BE2C (cell line): ENCODE measurements around the gene PBX3. TPM values are rescaled to one million over a fixed set of nuclear protein-coding genes. Genes with fewer than 3 reads are reported as not detected.

Experiments used
- DNase-seq: peaks from one replicate; pipeline ENCODE4 v3.0.0-alpha.2; 2020
- H3K27me3 ChIP-seq: fragments of 250-450 bp; sonication (Bioruptor Pico); 2 replicates; pipeline ENCODE4 v1.5.1; 2020; ENCODE audit warnings: mild to moderate bottlenecking
- H3K36me3 ChIP-seq: fragments of 250-450 bp; sonication (Bioruptor Pico); 2 replicates; pipeline ENCODE4 v1.5.1; 2020; ENCODE audit warnings: mild to moderate bottlenecking
- H3K4me1 ChIP-seq: fragments of 250-450 bp; sonication (Bioruptor Pico); 2 replicates; pipeline ENCODE4 v1.5.1; 2020
- H3K4me3 ChIP-seq: 2 replicates; pipeline ENCODE4 v1.5.1; 2011; ENCODE audit warnings: low read depth, low read length
- H3K9me3 ChIP-seq: fragments of 250-450 bp; sonication (Bioruptor Pico); 2 replicates; pipeline ENCODE4 v1.5.1; 2020
- polyA plus RNA-seq: library from polyadenylated mRNA; unstranded; fragments of >200 nt; gene quantifications from one replicate; pipeline ENCODE4 v1.2.1, GENCODE V29; 2012; ENCODE audit warnings: low read depth, missing spikeins; ENCODE audit not compliant: insufficient read length, insufficient read depth
- TF ChIP-seq, protein P1 (sequence below): IDR thresholded peaks from 2 replicates; pipeline ENCODE4 v1.5.1; 2012; ENCODE audit warnings: mild to moderate bottlenecking, low read depth, low read length

The PBX3 gene
- polyA plus RNA-seq = 37.1 TPM

DNA sequence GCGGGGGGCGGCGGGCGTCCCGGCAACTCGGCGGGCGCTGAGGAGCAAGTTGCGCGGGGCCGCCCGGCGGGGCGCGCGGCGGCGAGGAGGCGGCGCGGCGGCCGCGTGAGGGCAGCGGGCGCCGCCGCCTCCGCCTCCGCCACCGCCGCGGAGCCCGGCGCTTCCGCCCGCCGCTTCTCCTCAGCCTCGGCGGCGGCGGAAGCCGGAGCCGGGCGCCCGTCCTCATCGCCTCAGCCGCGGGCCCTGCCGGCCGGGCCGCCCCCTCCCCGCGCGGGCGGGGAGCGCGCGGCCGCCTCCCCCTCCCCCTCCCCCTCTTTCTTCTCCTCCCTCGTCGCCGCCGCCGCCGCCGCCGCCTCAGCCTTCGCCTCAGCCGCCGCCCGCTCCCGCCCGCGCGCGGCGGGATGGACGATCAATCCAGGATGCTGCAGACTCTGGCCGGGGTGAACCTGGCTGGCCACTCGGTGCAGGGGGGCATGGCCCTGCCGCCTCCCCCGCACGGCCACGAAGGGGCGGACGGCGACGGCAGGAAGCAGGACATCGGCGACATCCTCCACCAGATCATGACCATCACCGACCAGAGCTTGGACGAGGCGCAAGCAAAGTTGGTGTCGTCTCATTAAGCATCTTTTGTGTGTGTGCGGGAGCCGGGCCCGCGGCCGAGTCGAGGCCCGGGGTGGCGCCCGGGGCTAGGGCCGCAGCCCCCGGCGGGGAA lies at the start of gene PBX3:
PBX3 (plus strand) TSS at position 321 of the 712 bp plus-strand sequence.
- no peaks in the 10 kb centered on the region; the same call in 1 of the 2 replicates for H3K36me3 ChIP-seq
- TF ChIP-seq, protein P1, sequence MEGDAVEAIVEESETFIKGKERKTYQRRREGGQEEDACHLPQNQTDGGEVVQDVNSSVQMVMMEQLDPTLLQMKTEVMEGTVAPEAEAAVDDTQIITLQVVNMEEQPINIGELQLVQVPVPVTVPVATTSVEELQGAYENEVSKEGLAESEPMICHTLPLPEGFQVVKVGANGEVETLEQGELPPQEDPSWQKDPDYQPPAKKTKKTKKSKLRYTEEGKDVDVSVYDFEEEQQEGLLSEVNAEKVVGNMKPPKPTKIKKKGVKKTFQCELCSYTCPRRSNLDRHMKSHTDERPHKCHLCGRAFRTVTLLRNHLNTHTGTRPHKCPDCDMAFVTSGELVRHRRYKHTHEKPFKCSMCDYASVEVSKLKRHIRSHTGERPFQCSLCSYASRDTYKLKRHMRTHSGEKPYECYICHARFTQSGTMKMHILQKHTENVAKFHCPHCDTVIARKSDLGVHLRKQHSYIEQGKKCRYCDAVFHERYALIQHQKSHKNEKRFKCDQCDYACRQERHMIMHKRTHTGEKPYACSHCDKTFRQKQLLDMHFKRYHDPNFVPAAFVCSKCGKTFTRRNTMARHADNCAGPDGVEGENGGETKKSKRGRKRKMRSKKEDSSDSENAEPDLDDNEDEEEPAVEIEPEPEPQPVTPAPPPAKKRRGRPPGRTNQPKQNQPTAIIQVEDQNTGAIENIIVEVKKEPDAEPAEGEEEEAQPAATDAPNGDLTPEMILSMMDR = no peak
- H3K9me3 ChIP-seq = no peaks in the 10 kb centered on the region
- peak; percentile 74 for DNase-seq
- H3K27me3 ChIP-seq = no peaks in the 10 kb centered on the region
- H3K4me3 ChIP-seq = peak within 1 kb of the TSS; percentile 98
- H3K4me1 ChIP-seq = no peaks in the 10 kb centered on the region; the same call in 1 of the 2 replicates

DNA sequence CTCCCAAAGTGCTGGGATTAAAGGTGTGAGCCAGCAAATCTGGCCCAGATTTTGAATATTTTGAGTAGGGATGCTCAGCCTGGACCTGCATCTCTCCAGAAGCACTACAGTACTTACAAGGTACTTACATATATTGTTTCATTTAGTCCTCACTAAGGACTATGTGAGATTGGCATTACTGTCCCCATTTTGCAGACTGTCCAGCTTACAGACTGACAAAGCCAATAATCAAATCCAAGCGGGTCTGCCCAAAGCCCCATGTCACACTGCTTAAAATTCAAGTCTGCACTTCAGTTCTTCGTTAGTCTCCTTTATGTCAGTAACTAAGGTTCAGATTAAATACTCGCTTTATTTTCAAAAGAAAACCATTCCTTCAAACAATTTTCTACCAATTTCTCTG lies 47.3 kb upstream of the PBX3 start:
- no peaks in the 10 kb centered on the region for H3K9me3 ChIP-seq
- H3K4me3 ChIP-seq = no peak overlapping the region
- TF ChIP-seq, protein P1 = no peak
- peaks cover 4% of the 10 kb centered on the region for H3K4me1 ChIP-seq
- no peak for DNase-seq
- H3K36me3 ChIP-seq = no peaks in the 10 kb centered on the region
- H3K27me3 ChIP-seq = no peaks in the 10 kb centered on the region

- no peak for DNase-seq
- Histone ChIP-seq H3K9me3 (no peaks in the 10 kb centered on the region), H3K4me1 (no peaks in the 10 kb centered on the region; the same call in none of the 2 replicates), H3K4me3 (no peak overlapping the region), H3K36me3 (no peaks in the 10 kb centered on the region), H3K27me3 (no peaks in the 10 kb centered on the region)
- TF ChIP-seq, protein P1 = no peak
These were observed 46.4 kb upstream of the PBX3 start for GRCh38 chr9:125700791-125701190.

- TF ChIP-seq, protein P1 = no peak
- DNase-seq = no peak
- Histone ChIP-seq H3K4me3 (no peak overlapping the region), H3K36me3 (no peaks in the 10 kb centered on the region), H3K9me3 (no peaks in the 10 kb centered on the region), H3K4me1 (no peaks in the 10 kb centered on the region; the same call in none of the 2 replicates), H3K27me3 (no peaks in the 10 kb centered on the region)
These were observed 45.8 kb upstream of the PBX3 start for GRCh38 chr9:125701351-125701750.

- no peak overlapping the region for H3K4me3 ChIP-seq
- no peaks in the 10 kb centered on the region for H3K9me3 ChIP-seq
- H3K4me1 ChIP-seq = peaks cover 2% of the 10 kb centered on the region
- TF ChIP-seq, protein P1 = no peak
- no peaks in the 10 kb centered on the region for H3K27me3 ChIP-seq
- H3K36me3 ChIP-seq = no peaks in the 10 kb centered on the region
- no peak for DNase-seq
These were observed 43.5 kb upstream of the PBX3 start for GRCh38 chr9:125703662-125704061.

DNA sequence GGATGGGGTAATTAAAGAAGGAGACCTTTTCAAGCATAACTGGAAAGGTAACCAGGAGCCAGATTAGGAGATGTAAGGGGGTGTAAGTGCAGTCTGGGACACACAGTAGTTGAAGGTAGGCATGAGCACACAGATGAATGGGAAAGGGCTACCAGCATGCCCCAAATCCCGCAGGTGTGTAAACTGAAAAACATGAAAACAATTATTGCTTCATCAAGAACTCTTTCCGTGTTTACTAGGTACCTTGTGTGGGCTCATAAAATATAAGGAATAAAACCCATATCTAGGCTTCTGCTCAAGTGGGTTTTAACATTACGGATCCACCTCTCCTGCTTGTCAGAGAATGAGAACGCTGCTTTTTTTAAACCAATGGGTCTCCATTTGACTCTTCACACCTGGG lies 41.3 kb upstream of the PBX3 start:
- Histone ChIP-seq H3K9me3 (no peaks in the 10 kb centered on the region), H3K4me3 (peak overlapping the region; percentile 91), H3K36me3 (no peaks in the 10 kb centered on the region), H3K4me1 (peaks cover 2% of the 10 kb centered on the region), H3K27me3 (no peaks in the 10 kb centered on the region)
- TF ChIP-seq, protein P1 = no peak
- no peak for DNase-seq
